ENCODE results near the gene PLXNA2.

The PLXNA2 gene

GRCh38 chr1:208085655-208086515 is 158.3 kb downstream of the PLXNA2 start:
- peak; percentile 24 for DNase-seq

- no peak for DNase-seq
Measured at GRCh38 chr1:208084764-208085163, 159.4 kb downstream of the PLXNA2 start.

GRCh38 chr1:208084220-208084619 is 160.0 kb downstream of the PLXNA2 start:
- no peak for DNase-seq

GRCh38 chr1:208083715-208084085 is 160.5 kb downstream of the PLXNA2 start:
- DNase-seq = no peak

GRCh38 chr1:208083016-208083714 is 161.0 kb downstream of the PLXNA2 start:
- DNase-seq = no peak

- DNase-seq = peak; percentile 48
Measured at GRCh38 chr1:208081972-208082371, 162.2 kb downstream of the PLXNA2 start.

- no peak for DNase-seq
Measured at GRCh38 chr1:208080396-208081286, 163.5 kb downstream of the PLXNA2 start.

GRCh38 chr1:208079161-208079560 is 165.0 kb downstream of the PLXNA2 start:
- no peak for DNase-seq

- DNase-seq = no peak
Measured at GRCh38 chr1:208078752-208079151, 165.4 kb downstream of the PLXNA2 start.

GRCh38 chr1:208077232-208078075 is 166.7 kb downstream of the PLXNA2 start:
- no peak for DNase-seq

- no peak for DNase-seq
Measured at GRCh38 chr1:208074353-208074752, 169.8 kb downstream of the PLXNA2 start.

- no peak for DNase-seq
Measured at GRCh38 chr1:208071435-208072031, 172.7 kb downstream of the PLXNA2 start.

- DNase-seq = no peak
Measured at GRCh38 chr1:208069908-208070307, 174.3 kb downstream of the PLXNA2 start.

GRCh38 chr1:208069317-208069716 is 174.9 kb downstream of the PLXNA2 start:
- DNase-seq = no peak

- DNase-seq = no peak
Measured at GRCh38 chr1:208068908-208069307, 175.3 kb downstream of the PLXNA2 start.

GRCh38 chr1:208068407-208068806 is 175.8 kb downstream of the PLXNA2 start:
- DNase-seq = no peak

- no peak for DNase-seq
Measured at GRCh38 chr1:208066583-208066982, 177.6 kb downstream of the PLXNA2 start.

GRCh38 chr1:208065862-208066261 is 178.3 kb downstream of the PLXNA2 start:
- DNase-seq = peak; percentile 51

- DNase-seq = no peak
Measured at GRCh38 chr1:208061632-208062031, 182.6 kb downstream of the PLXNA2 start.

- DNase-seq = no peak
Measured at GRCh38 chr1:208061118-208061517, 183.1 kb downstream of the PLXNA2 start.

- no peak for DNase-seq
Measured at GRCh38 chr1:208060215-208060869, 183.8 kb downstream of the PLXNA2 start.
